Gastrocnemius medialis (tissue), 4 donors: ENCODE results near the gene TMED1.

Source experiments
- POLR2A ChIP-seq, 2 donors: fragments of 450-650 bp; IDR thresholded peaks; one replicate each; pipeline ENCODE4 v1.6.1; 2017; ENCODE audit warnings: antibody characterized with exemption in 2 of 2, mild to moderate bottlenecking in 2 of 2, moderate library complexity in 2 of 2
- TF ChIP-seq, protein P1 (sequence below), 5 experiments: fragments of 450-650 bp in 3 of 5; fragments of 200-600 bp in 2 of 5; sonication (generic) in 2 of 5; IDR thresholded peaks in 4 of 5; conservative IDR thresholded peaks in 1 of 5; 1 replicate in 4 of 5; 2 replicates in 1 of 5; pipeline ENCODE4 v1.5.1; 2016 to 2019; ENCODE audit warnings: antibody characterized with exemption in 5 of 5, mild to moderate bottlenecking in 3 of 5, moderate library complexity in 3 of 5

DNA sequence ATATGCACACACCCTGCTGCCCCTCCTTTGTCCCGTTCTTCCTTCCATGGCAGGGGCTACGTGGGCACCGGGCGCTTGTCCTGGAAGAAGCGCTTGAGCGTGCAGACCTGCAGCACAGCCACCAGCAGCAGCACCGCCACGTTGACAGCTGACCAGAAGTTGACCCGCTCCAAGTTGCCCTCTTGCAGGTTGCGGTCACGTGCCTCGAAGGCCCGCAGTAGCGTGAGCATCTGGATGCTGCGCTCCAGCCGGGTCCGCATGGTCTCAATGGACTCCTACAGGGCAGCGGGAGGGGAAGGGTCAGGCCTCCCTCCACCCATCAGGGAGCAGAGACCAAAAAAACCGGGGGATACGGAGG, 3.1 kb downstream of the TMED1 start:
- no peak for TF ChIP-seq POLR2A (IDR thresholded peaks at IDR 0.05)
- TF ChIP-seq, protein P1, sequence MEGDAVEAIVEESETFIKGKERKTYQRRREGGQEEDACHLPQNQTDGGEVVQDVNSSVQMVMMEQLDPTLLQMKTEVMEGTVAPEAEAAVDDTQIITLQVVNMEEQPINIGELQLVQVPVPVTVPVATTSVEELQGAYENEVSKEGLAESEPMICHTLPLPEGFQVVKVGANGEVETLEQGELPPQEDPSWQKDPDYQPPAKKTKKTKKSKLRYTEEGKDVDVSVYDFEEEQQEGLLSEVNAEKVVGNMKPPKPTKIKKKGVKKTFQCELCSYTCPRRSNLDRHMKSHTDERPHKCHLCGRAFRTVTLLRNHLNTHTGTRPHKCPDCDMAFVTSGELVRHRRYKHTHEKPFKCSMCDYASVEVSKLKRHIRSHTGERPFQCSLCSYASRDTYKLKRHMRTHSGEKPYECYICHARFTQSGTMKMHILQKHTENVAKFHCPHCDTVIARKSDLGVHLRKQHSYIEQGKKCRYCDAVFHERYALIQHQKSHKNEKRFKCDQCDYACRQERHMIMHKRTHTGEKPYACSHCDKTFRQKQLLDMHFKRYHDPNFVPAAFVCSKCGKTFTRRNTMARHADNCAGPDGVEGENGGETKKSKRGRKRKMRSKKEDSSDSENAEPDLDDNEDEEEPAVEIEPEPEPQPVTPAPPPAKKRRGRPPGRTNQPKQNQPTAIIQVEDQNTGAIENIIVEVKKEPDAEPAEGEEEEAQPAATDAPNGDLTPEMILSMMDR (IDR thresholded peaks at IDR 0.05 in 4 of 5, conservative IDR thresholded peaks at IDR 0.05 in 1 of 5) = no peak
